GM23338 (cell line): ENCODE data around the gene OSBPL3. TPM values are rescaled to one million over a fixed set of nuclear protein-coding genes. Genes with fewer than 3 reads are reported as not detected.

ENCODE experiments used
- ATAC-seq: fragments of 200-7000 bp; cut with Tn5 transposase; 3 replicates; pipeline ENCODE4 v1.9.1; 2020
- DNase-seq: peaks from one replicate; pipeline ENCODE4 v3.0.0-alpha.2; 2015; ENCODE audit warnings: low spot score
- H2AFZ ChIP-seq: fragments of 200-600 bp; sonication (generic); 2 replicates; pipeline ENCODE4 v1.8.0; 2016; ENCODE audit warnings: antibody characterized with exemption, mild to moderate bottlenecking, moderate library complexity
- H3F3A ChIP-seq: fragments of 200-600 bp; sonication (generic); replicated peaks from 2 replicates; pipeline ENCODE4 v1.8.0; 2017; ENCODE audit warnings: antibody characterized with exemption, mixed run types, low read depth
- H3K27ac ChIP-seq: fragments of 200-600 bp; sonication (generic); 2 replicates; pipeline ENCODE4 v1.6.1; 2016; ENCODE audit warnings: low read depth
- H3K27me3 ChIP-seq: fragments of 200-600 bp; sonication (generic); 2 replicates; pipeline ENCODE4 v1.8.0; 2016; ENCODE audit warnings: mild to moderate bottlenecking, mixed run types, moderate library complexity; ENCODE audit not compliant: insufficient read depth
- H3K36me3 ChIP-seq: fragments of 200-600 bp; sonication (generic); 2 replicates; pipeline ENCODE4 v1.8.0; 2016; ENCODE audit warnings: mild to moderate bottlenecking; ENCODE audit not compliant: insufficient read depth
- H3K4me1 ChIP-seq: fragments of 200-600 bp; sonication (generic); 2 replicates; pipeline ENCODE4 v1.8.0; 2016; ENCODE audit warnings: mild to moderate bottlenecking, moderate library complexity; ENCODE audit not compliant: insufficient read depth
- H3K4me2 ChIP-seq: fragments of 200-600 bp; sonication (generic); 2 replicates; pipeline ENCODE4 v1.7.1; 2017; ENCODE audit warnings: mixed run types
- H3K4me3 ChIP-seq: fragments of 200-600 bp; sonication (generic); 2 replicates; pipeline ENCODE4 v1.6.1; 2016; ENCODE audit warnings: mixed run types
- H3K79me2 ChIP-seq: fragments of 200-600 bp; sonication (generic); replicated peaks from 2 replicates; pipeline ENCODE4 v1.8.0; 2017; ENCODE audit warnings: mild to moderate bottlenecking; ENCODE audit not compliant: insufficient read depth
- H3K9me2 ChIP-seq: fragments of 200-600 bp; sonication (generic); 2 replicates; pipeline ENCODE4 v1.8.0; 2017; ENCODE audit not compliant: insufficient read depth
- H4K20me1 ChIP-seq: fragments of 200-600 bp; sonication (generic); replicated peaks from 2 replicates; pipeline ENCODE4 v1.8.0; 2017; ENCODE audit warnings: mild to moderate bottlenecking; ENCODE audit not compliant: insufficient read depth
- H3K27ac Mint-ChIP-seq: 2 replicates; pipeline ENCODE4 v1.8.0; 2020; ENCODE audit warnings: inconsistent platforms, mild to moderate bottlenecking, moderate library complexity, mixed read lengths
- H3K27me3 Mint-ChIP-seq: 3 replicates; pipeline ENCODE4 v1.8.0; 2022; ENCODE audit warnings: low read depth, mild to moderate bottlenecking, moderate library complexity, mixed read lengths, inconsistent platforms; ENCODE audit not compliant: insufficient read depth, poor library complexity
- H3K36me3 Mint-ChIP-seq: 3 replicates; pipeline ENCODE4 v1.8.0; 2021; ENCODE audit warnings: low read depth, mild to moderate bottlenecking, inconsistent platforms, moderate library complexity, mixed read lengths
- H3K4me1 Mint-ChIP-seq: 3 replicates; pipeline ENCODE4 v1.8.0; 2020; ENCODE audit warnings: mild to moderate bottlenecking, inconsistent platforms, mixed read lengths
- H3K4me3 Mint-ChIP-seq: 3 replicates; pipeline ENCODE4 v1.8.0; 2021; ENCODE audit warnings: moderate library complexity, mild to moderate bottlenecking, inconsistent platforms, mixed read lengths
- H3K9me3 Mint-ChIP-seq: 3 replicates; pipeline ENCODE4 v1.8.0; 2020; ENCODE audit warnings: moderate library complexity, mild to moderate bottlenecking, inconsistent platforms, mixed read lengths
- EZH2 ChIP-seq: fragments of 200-600 bp; sonication (generic); IDR thresholded peaks from one replicate; pipeline ENCODE4 v1.8.0; 2017; ENCODE audit warnings: antibody characterized with exemption, mild to moderate bottlenecking, low read depth; ENCODE audit not compliant: unreplicated experiment
- EZH2phosphoT487 ChIP-seq: fragments of 200-600 bp; sonication (generic); IDR thresholded peaks from one replicate; pipeline ENCODE4 v1.8.1; 2018; ENCODE audit warnings: antibody characterized with exemption; ENCODE audit not compliant: unreplicated experiment
- JUNB ChIP-seq: IDR thresholded peaks from one replicate; pipeline ENCODE4 v1.6.1; 2016; ENCODE audit warnings: antibody characterized with exemption; ENCODE audit not compliant: unreplicated experiment
- NANOG ChIP-seq: IDR thresholded peaks from 2 replicates; pipeline ENCODE4 v1.6.1; 2016; ENCODE audit warnings: antibody characterized with exemption, borderline replicate concordance
- STAT1 ChIP-seq: IDR thresholded peaks from one replicate; pipeline ENCODE4 v1.6.1; 2016; ENCODE audit warnings: antibody characterized with exemption; ENCODE audit not compliant: unreplicated experiment
- polyA plus RNA-seq: library from polyadenylated mRNA; unstranded; fragments of >200 nt; fragmentation: Nextera tagmentation; extraction: Ambion mirVana; gene quantifications from 2 replicates; pipeline ENCODE4 v1.2.1, GENCODE V29; 2016
- total RNA-seq: library from RNA; depleted of rRNA; stranded (reverse); fragments of >200 nt; shearing (Covaris generic); gene quantifications from 2 replicates; pipeline ENCODE4 v1.2.3, GENCODE V29; 2014
- TF ChIP-seq, protein P1 (sequence below): fragments of 250-450 bp; sonication (Bioruptor Pico); IDR thresholded peaks from 2 replicates; pipeline ENCODE4 v1.5.0; 2020; ENCODE audit warnings: mild to moderate bottlenecking, moderate library complexity
- TF ChIP-seq, protein P2 (sequence below): IDR thresholded peaks from 2 replicates; pipeline ENCODE4 v1.6.1; 2016; ENCODE audit warnings: antibody characterized with exemption

The OSBPL3 gene
- total and polyA plus RNA-seq, 2 experiments from 2014 or later, result 7.2 to 15.7 TPM

DNA sequence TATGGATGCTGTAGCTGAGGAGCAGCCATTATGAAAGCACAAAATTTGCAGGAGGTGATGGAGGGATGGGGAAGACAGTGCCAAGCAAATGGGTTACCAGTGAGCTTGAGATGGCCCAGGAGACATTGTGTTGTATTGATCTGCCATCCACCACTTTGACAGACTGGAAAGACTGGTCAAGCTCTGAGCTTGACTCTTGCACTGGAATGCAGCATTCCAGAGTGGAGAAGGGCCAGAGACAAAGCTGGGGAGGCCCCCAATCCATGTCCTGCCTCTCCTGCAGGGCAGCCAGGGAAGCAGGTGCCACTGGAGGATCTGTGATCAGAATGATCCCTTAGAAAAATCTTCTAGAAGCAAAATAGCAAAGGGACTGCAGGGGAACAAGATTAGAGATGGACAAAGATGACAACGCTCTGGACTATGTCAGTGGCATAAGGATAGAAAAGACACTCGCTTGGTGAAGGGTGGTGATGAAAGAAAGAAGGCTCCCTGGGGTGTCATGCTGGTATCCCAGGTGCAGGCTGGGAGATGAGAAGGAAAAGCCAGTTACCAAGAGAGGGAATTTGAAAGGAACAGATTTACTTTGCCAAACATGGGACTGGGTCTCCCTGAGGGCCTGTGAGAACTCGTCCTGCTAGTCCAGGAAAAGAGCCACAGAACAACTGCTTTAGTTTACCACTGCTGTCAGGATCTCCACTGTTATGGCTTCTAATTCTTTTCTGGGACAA, 227.7 kb downstream of the OSBPL3 start:
- Mint-ChIP-seq H3K36me3 (no peaks in the 10 kb centered on the region; the same call in 2 of the 3 replicates), H3K4me1 (peaks cover 19% of the 10 kb centered on the region), H3K27ac (no peak overlapping the region), H3K27me3 (peaks cover 20% of the 10 kb centered on the region), H3K4me3 (no peak overlapping the region), H3K9me3 (no peaks in the 10 kb centered on the region)
- Histone ChIP-seq H3K4me3 (no peak overlapping the region), H3F3A (0 out of 2 replicates have a peak, but pooled peaks cover 3% of the 10 kb centered on the region), H2AFZ (no peak overlapping the region), H3K36me3 (no peaks in the 10 kb centered on the region), H3K4me2 (no peak overlapping the region), H3K79me2 (no peaks in the 10 kb centered on the region), H3K4me1 (peaks cover 15% of the 10 kb centered on the region), H4K20me1 (no peaks in the 10 kb centered on the region), H3K27ac (no peak overlapping the region), H3K9me2 (no peaks in the 10 kb centered on the region), H3K27me3 (peaks cover 24% of the 10 kb centered on the region)
- DNase-seq (peak; percentile 28), ATAC-seq (no peak)
- TF ChIP-seq, protein P1, sequence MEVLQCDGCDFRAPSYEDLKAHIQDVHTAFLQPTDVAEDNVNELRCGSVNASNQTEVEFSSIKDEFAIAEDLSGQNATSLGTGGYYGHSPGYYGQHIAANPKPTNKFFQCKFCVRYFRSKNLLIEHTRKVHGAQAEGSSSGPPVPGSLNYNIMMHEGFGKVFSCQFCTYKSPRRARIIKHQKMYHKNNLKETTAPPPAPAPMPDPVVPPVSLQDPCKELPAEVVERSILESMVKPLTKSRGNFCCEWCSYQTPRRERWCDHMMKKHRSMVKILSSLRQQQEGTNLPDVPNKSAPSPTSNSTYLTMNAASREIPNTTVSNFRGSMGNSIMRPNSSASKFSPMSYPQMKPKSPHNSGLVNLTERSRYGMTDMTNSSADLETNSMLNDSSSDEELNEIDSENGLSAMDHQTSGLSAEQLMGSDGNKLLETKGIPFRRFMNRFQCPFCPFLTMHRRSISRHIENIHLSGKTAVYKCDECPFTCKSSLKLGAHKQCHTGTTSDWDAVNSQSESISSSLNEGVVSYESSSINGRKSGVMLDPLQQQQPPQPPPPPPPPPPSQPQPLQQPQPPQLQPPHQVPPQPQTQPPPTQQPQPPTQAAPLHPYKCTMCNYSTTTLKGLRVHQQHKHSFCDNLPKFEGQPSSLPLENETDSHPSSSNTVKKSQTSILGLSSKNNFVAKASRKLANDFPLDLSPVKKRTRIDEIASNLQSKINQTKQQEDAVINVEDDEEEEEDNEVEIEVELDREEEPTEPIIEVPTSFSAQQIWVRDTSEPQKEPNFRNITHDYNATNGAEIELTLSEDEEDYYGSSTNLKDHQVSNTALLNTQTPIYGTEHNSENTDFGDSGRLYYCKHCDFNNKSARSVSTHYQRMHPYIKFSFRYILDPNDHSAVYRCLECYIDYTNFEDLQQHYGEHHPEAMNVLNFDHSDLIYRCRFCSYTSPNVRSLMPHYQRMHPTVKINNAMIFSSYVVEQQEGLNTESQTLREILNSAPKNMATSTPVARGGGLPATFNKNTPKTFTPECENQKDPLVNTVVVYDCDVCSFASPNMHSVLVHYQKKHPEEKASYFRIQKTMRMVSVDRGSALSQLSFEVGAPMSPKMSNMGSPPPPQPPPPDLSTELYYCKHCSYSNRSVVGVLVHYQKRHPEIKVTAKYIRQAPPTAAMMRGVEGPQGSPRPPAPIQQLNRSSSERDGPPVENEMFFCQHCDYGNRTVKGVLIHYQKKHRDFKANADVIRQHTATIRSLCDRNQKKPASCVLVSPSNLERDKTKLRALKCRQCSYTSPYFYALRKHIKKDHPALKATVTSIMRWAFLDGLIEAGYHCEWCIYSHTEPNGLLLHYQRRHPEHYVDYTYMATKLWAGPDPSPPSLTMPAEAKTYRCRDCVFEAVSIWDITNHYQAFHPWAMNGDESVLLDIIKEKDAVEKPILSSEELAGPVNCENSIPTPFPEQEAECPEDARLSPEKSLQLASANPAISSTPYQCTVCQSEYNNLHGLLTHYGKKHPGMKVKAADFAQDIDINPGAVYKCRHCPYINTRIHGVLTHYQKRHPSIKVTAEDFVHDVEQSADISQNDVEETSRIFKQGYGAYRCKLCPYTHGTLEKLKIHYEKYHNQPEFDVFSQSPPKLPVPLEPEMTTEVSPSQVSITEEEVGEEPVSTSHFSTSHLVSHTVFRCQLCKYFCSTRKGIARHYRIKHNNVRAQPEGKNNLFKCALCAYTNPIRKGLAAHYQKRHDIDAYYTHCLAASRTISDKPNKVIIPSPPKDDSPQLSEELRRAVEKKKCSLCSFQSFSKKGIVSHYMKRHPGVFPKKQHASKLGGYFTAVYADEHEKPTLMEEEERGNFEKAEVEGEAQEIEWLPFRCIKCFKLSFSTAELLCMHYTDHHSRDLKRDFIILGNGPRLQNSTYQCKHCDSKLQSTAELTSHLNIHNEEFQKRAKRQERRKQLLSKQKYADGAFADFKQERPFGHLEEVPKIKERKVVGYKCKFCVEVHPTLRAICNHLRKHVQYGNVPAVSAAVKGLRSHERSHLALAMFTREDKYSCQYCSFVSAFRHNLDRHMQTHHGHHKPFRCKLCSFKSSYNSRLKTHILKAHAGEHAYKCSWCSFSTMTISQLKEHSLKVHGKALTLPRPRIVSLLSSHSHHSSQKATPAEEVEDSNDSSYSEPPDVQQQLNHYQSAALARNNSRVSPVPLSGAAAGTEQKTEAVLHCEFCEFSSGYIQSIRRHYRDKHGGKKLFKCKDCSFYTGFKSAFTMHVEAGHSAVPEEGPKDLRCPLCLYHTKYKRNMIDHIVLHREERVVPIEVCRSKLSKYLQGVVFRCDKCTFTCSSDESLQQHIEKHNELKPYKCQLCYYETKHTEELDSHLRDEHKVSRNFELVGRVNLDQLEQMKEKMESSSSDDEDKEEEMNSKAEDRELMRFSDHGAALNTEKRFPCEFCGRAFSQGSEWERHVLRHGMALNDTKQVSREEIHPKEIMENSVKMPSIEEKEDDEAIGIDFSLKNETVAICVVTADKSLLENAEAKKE (CRISPR knock-in tag), result peak; percentile 70
- no peak for TF ChIP-seq NANOG
- TF ChIP-seq EZH2phosphoT487, result no peak

DNA sequence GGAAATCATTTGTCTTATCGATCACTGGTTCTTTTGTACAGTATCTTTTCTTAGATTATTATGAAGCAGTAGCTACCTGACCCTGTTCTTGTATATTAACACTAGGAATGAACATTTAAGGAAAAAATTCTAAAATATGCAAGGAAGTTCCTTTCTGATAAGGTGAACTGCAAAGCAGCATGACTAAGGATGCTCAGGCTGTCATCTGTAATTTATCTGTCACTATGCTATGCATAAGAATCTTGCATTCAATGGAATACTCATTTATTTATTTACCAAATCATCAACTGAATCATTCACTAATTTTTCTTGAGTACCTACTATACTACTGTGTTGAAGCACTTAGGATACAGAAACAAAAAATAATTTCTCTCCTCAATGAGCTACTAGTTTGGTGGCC, 228.5 kb downstream of the OSBPL3 start:
- H3K4me3 Mint-ChIP-seq, result no peak overlapping the region
- Histone ChIP-seq H2AFZ (no peak overlapping the region), H3K27me3 (peaks cover 19% of the 10 kb centered on the region), H3K36me3 (no peaks in the 10 kb centered on the region), H3F3A (no peaks in the 10 kb centered on the region), H3K27ac (no peak overlapping the region), H3K79me2 (no peaks in the 10 kb centered on the region), H3K9me2 (no peaks in the 10 kb centered on the region), H3K4me1 (peaks cover 14% of the 10 kb centered on the region), H4K20me1 (no peaks in the 10 kb centered on the region), H3K4me3 (no peak overlapping the region), H3K4me2 (no peak overlapping the region)
- DNase-seq (no peak), ATAC-seq (no peak)
- H3K9me3 Mint-ChIP-seq, result no peaks in the 10 kb centered on the region
- peaks cover 14% of the 10 kb centered on the region for H3K27me3 Mint-ChIP-seq
- no peaks in the 10 kb centered on the region; the same call in 2 of the 3 replicates for H3K36me3 Mint-ChIP-seq
- no peak overlapping the region for H3K27ac Mint-ChIP-seq
- peaks cover 18% of the 10 kb centered on the region for H3K4me1 Mint-ChIP-seq
- TF ChIP-seq, protein P2, sequence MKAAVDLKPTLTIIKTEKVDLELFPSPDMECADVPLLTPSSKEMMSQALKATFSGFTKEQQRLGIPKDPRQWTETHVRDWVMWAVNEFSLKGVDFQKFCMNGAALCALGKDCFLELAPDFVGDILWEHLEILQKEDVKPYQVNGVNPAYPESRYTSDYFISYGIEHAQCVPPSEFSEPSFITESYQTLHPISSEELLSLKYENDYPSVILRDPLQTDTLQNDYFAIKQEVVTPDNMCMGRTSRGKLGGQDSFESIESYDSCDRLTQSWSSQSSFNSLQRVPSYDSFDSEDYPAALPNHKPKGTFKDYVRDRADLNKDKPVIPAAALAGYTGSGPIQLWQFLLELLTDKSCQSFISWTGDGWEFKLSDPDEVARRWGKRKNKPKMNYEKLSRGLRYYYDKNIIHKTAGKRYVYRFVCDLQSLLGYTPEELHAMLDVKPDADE, result no peak
- TF ChIP-seq STAT1 (no peak), EZH2 (no peak), JUNB (no peak), EZH2phosphoT487 (no peak)
